ENCODE data around the gene KAZN.
A peak's percentile ranks its signal among the peaks of the same experiment; 100 is the strongest.

KAZN gene

GRCh38 chr1:14667651-14667984 is 69.1 kb downstream of the KAZN start:
- FAIRE-seq (no peak), DNase-seq (ENCODE audit: low spot score) (no peak)

- no peak for DNase-seq (ENCODE audit: low spot score)
Measured at GRCh38 chr1:14668538-14668937, 70.1 kb downstream of the KAZN start.

GRCh38 chr1:14672005-14672404 is 73.5 kb downstream of the KAZN start:
- no peak for FAIRE-seq

More at GRCh38 chr1:14668538-14668937, 70.1 kb downstream of the KAZN start:
- no peak for FAIRE-seq

GRCh38 chr1:14674030-14674429 is 75.5 kb downstream of the KAZN start:
- no peak for DNase-seq (ENCODE audit: low spot score)
- FAIRE-seq, result no peak

More at GRCh38 chr1:14672005-14672404, 73.5 kb downstream of the KAZN start:
- no peak for DNase-seq (ENCODE audit: low spot score)

- DNase-seq (ENCODE audit: low spot score), result no peak
- no peak for FAIRE-seq
Measured at GRCh38 chr1:14676400-14676799, 77.9 kb downstream of the KAZN start.

- DNase-seq (ENCODE audit: low spot score) (no peak), FAIRE-seq (no peak)
Measured at GRCh38 chr1:14677292-14677971, 78.9 kb downstream of the KAZN start.

GRCh38 chr1:14678011-14678638 is 79.6 kb downstream of the KAZN start:
- no peak for FAIRE-seq

GRCh38 chr1:14679027-14679688 is 80.7 kb downstream of the KAZN start:
- FAIRE-seq (no peak), DNase-seq (ENCODE audit: low spot score) (no peak)

More at GRCh38 chr1:14678011-14678638, 79.6 kb downstream of the KAZN start:
- no peak for DNase-seq (ENCODE audit: low spot score)

- DNase-seq (ENCODE audit: low spot score) (peak; percentile 11), FAIRE-seq (no peak)
Measured at GRCh38 chr1:14681182-14681581, 82.7 kb downstream of the KAZN start.

GRCh38 chr1:14682941-14683621 is 84.6 kb downstream of the KAZN start:
- FAIRE-seq (no peak), DNase-seq (ENCODE audit: low spot score) (no peak)

GRCh38 chr1:14685078-14685477 is 86.6 kb downstream of the KAZN start:
- DNase-seq (ENCODE audit: low spot score), result no peak
- FAIRE-seq, result no peak

GRCh38 chr1:14686701-14687100 is 88.2 kb downstream of the KAZN start:
- no peak for FAIRE-seq
- no peak for DNase-seq (ENCODE audit: low spot score)

- DNase-seq (ENCODE audit: low spot score) (no peak), FAIRE-seq (no peak)
Measured at GRCh38 chr1:14687147-14687546, 88.7 kb downstream of the KAZN start.

- DNase-seq (ENCODE audit: low spot score), result no peak
- FAIRE-seq, result no peak
Measured at GRCh38 chr1:14689996-14690615, 91.6 kb downstream of the KAZN start.

- no peak for FAIRE-seq
- DNase-seq (ENCODE audit: low spot score), result no peak
Measured at GRCh38 chr1:14693949-14694348, 95.5 kb downstream of the KAZN start.

GRCh38 chr1:14694589-14694988 is 96.1 kb downstream of the KAZN start:
- no peak for FAIRE-seq
- no peak for DNase-seq (ENCODE audit: low spot score)

GRCh38 chr1:14696761-14697160 is 98.3 kb downstream of the KAZN start:
- FAIRE-seq (no peak), DNase-seq (ENCODE audit: low spot score) (no peak)

- FAIRE-seq (no peak), DNase-seq (ENCODE audit: low spot score) (no peak)
Measured at GRCh38 chr1:14697353-14697752, 98.9 kb downstream of the KAZN start.

GRCh38 chr1:14698314-14698713 is 99.8 kb downstream of the KAZN start:
- FAIRE-seq, result no peak
- DNase-seq (ENCODE audit: low spot score), result no peak

GRCh38 chr1:14699620-14700019 is 101.1 kb downstream of the KAZN start:
- no peak for DNase-seq (ENCODE audit: low spot score)
- FAIRE-seq, result no peak

GRCh38 chr1:14704846-14705245 is 106.4 kb downstream of the KAZN start:
- FAIRE-seq (peak; percentile 48), DNase-seq (ENCODE audit: low spot score) (peak; percentile 74)

GRCh38 chr1:14705824-14706223 is 107.3 kb downstream of the KAZN start:
- no peak for DNase-seq (ENCODE audit: low spot score)
- no peak for FAIRE-seq

Measured in urothelium cell line (cell line).